Epithelial cell of esophagus (primary cell): ENCODE results near the gene TMEM132E.

Experiments used
- DNase-seq: peaks from one replicate; pipeline ENCODE4 v3.0.0; 2010; ENCODE audit warnings: low read depth
- H3K4me3 ChIP-seq: 2 replicates; pipeline ENCODE4 v1.5.1; 2011; ENCODE audit warnings: mild to moderate bottlenecking, low read length, control low read depth
- CTCF ChIP-seq: IDR thresholded peaks from 2 replicates; pipeline ENCODE4 v1.5.1; 2011; ENCODE audit warnings: low read depth, mild to moderate bottlenecking, low read length, control low read depth, inconsistent platforms; ENCODE audit not compliant: insufficient read depth; ENCODE audit errors: missing control alignments

Gene TMEM132E

GRCh38 chr17:34570506-34570905, 8.9 kb upstream of the TMEM132E start:
- no peak for TF ChIP-seq CTCF
- DNase-seq = no peak
- no peak overlapping the region for H3K4me3 ChIP-seq

DNA sequence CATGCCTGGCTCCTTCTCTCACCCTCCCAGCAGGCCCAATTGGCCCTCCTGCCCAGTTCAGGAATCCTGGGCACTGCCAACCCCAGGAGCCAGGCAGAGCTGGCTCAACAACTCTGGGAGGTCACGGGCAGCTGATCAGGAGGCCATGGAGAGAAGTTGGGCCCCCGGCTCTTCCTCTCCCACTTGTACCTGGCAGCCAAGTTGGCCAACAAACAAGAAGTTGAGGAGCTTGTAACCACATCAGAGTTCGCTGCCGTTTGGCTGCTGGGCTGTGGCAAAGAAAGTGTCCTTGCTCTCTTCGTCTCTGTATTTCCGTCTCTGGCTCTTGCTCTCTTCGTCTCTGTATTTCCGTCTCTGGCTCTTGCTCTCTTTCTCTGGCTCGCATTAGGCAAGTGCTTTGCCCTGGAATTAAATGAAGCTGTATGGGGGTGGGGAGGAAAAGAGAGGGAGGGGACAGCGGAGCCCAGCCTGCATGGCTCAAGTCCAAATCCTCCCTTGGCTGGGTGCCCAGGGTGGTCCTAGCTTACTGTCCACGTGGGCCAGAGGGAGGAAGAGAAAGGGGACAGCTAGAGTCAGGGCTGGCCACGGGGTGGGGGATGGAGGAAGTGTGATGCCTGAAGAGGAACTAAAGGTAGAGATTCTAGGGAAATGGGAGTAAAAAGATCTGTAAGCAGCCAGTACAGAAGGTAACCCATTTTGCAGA, 7.8 kb upstream of the TMEM132E start:
- no peak for TF ChIP-seq CTCF
- no peak overlapping the region for H3K4me3 ChIP-seq
- DNase-seq = no peak

DNA sequence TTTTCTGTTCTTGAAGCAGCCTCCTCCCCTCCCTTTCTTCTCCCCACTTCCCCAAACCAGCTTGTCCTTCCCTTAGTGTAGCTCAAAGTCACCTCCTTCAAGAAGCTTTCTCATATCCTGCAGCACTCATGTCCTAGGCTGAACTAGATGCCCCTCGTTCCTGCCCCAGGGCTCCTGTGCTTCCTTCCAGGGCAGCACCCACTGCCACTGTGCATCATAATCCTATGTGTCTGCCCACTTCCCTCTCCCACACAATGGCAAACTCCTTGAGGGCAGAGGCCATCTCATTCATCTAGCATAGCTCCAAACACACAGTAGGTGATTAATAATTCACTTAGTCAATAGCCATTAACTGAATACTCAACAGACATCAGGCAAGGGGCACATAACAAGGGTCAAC, 6.9 kb upstream of the TMEM132E start:
- DNase-seq = no peak
- no peak for TF ChIP-seq CTCF
- no peak overlapping the region for H3K4me3 ChIP-seq

GRCh38 chr17:34575182-34575581, 4.2 kb upstream of the TMEM132E start:
- no peak for DNase-seq
- H3K4me3 ChIP-seq = no peak overlapping the region
- TF ChIP-seq CTCF = no peak

GRCh38 chr17:34578016-34578415, 1.4 kb upstream of the TMEM132E start:
- DNase-seq = no peak
- no peak for TF ChIP-seq CTCF
- H3K4me3 ChIP-seq = no peak overlapping the region

DNA sequence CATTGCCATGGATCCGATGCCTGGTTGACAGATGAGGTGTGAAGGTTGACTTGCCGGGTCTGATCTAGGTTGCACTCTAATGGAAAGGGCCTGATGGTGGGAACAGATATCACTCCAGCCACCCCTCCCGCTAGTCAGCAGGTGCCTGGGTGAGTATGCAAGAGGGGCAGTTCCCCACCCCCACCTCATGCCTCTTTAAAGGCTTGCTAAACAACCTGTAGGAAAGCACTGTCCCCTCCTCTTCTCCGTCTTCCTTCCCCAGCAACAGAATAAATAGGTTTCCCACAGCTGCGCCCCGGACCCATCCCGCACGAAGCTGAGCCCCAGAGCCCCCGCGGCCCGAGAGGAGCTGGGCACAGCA, 746 bp upstream of the TMEM132E start:
- no peak for DNase-seq
- TF ChIP-seq CTCF = no peak
- no peak overlapping the region for H3K4me3 ChIP-seq

GRCh38 chr17:34579979-34580684, 750 bp downstream of the TMEM132E start:
- peak; percentile 10 for DNase-seq
- TF ChIP-seq CTCF = no peak
- H3K4me3 ChIP-seq = no peak overlapping the region
